ENCODE data around the gene IRF6.
"Not testable (repeated sequence)": the region's sequence is repeated elsewhere in the genome, so short reads cannot be mapped to it uniquely, and the experiment has no call there.

IRF6 gene

DNA sequence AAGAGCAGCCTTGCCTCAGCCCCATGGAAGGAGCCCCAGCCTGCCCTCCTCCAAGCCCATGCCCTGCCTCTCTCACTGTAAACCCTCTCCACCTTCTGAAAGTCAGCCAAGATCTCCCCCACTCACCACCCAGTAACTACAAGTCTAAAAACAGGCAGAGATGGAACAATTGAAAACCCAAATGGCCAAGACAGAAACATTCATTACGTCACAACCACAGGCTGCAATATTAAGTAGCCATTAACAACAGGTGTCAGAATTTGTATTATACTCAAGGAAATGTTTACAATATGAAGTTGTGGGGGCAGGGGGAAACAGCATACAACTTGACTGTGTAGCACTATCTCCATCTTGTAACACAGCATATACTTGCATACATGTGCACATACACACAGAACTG, 2.4 kb downstream of the IRF6 start:
- TF ChIP-seq, protein P1, sequence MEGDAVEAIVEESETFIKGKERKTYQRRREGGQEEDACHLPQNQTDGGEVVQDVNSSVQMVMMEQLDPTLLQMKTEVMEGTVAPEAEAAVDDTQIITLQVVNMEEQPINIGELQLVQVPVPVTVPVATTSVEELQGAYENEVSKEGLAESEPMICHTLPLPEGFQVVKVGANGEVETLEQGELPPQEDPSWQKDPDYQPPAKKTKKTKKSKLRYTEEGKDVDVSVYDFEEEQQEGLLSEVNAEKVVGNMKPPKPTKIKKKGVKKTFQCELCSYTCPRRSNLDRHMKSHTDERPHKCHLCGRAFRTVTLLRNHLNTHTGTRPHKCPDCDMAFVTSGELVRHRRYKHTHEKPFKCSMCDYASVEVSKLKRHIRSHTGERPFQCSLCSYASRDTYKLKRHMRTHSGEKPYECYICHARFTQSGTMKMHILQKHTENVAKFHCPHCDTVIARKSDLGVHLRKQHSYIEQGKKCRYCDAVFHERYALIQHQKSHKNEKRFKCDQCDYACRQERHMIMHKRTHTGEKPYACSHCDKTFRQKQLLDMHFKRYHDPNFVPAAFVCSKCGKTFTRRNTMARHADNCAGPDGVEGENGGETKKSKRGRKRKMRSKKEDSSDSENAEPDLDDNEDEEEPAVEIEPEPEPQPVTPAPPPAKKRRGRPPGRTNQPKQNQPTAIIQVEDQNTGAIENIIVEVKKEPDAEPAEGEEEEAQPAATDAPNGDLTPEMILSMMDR (IDR thresholded peaks at IDR 0.05; ENCODE audit: low read length, missing control alignments) = no peak
- no peak for DNase-seq (ENCODE audit: low read depth)

DNA sequence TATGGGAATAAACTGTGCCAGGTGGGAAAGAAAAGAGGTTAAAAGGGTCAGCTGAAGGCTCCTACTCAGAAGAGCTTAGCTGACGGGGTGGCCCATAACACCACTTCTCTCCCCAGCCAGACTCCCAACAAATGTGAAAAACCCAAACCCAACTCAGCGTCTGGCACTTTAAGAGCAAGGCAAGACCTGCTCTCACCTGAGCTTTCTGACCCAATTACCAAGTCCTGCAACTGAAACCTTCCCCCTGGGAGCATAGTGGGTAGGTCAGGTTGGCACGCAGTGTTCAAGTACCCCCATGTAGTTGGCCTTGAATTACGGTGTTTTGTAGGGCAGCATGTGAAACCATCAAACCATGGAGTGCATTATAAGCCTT, 3.2 kb downstream of the IRF6 start:
- DNase-seq (ENCODE audit: low read depth) = no peak
- TF ChIP-seq, protein P1 (IDR thresholded peaks at IDR 0.05; ENCODE audit: low read length, missing control alignments) = no peak
- H3K4me3 ChIP-seq (replicated peaks; ENCODE audit: low read depth, low read length) = no peak overlapping the region

More for the DNA sequence above, 2.4 kb downstream of the IRF6 start:
- no peak overlapping the region for H3K4me3 ChIP-seq (replicated peaks; ENCODE audit: low read depth, low read length)

DNA sequence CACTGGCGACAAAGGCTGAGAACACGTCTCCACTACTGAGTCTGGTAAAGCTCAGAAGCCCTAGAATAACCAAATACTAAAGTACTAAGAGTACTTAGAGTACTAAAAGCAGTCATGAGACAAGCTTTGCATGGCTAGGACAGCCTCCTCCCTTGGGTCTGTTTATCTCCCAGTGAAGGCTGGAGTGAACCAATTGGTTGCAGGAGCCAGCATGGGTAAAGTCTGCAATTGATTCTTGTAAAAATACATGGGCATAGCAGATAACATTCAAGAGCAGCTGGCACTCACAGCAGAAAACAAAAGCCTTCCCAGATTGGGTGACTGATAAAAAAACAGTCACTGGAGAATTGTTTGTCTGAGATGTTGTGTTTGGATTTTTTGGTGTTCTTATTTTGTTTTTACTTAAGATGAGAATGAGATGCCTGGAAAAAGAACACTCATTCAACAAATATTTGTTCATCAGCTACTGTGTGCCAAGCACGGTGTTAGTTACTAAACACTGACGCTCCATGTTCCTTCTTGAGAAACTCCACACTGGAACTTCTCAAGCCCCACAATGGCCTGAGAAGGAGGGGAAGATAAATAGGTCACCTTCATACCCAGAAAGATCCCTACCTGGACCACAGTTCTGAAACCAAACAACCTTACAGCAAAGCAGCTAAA, 3.7 kb downstream of the IRF6 start:
- no peak overlapping the region for H3K4me3 ChIP-seq (replicated peaks; ENCODE audit: low read depth, low read length)
- DNase-seq (ENCODE audit: low read depth) = peak; percentile 23
- TF ChIP-seq, protein P1 (IDR thresholded peaks at IDR 0.05; ENCODE audit: low read length, missing control alignments) = no peak

DNA sequence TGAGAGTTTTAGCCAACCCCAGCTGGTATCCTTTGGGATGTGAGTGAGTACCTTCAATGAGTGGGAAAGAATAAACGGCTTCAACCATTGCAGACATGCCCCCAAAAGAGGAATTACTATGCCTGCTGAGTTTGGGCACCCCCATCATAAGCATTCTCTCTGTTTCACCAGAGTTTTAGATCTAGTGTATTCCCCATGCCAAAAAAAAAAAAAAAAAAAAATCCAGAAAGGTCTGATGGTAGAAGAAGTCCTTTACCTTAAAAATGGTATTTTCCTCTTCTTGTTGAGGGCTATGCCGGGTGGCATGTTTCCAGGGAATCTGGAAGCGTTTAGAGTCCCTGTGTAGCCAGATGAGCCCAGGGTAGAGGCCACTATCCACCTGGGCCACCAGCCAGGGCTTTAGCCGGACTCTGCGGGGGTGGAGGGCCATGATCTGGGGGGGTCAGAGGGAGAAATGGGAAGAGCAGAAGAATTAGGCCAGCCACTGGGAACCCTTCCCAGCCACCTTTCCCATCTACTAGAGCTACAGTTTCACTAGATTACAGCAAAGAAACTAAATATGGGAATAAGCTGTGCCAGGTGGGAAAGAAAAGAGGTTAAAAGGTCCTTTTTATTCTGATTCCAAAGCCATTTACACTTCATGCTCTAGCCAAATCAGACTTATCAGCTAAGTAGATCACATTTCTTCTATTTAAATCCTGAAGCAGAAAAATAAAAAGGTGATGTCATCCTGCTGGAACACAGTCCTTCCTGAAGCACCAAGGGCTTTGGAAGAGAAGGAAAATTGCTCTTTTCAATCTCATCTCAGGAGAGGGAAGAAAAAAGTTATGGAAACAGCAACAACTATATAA, 4.7 kb downstream of the IRF6 start:
- H3K4me3 ChIP-seq (replicated peaks; ENCODE audit: low read depth, low read length) = no peak overlapping the region
- TF ChIP-seq, protein P1 (IDR thresholded peaks at IDR 0.05; ENCODE audit: low read length, missing control alignments) = no peak
- peak; percentile 27 for DNase-seq (ENCODE audit: low read depth)

DNA sequence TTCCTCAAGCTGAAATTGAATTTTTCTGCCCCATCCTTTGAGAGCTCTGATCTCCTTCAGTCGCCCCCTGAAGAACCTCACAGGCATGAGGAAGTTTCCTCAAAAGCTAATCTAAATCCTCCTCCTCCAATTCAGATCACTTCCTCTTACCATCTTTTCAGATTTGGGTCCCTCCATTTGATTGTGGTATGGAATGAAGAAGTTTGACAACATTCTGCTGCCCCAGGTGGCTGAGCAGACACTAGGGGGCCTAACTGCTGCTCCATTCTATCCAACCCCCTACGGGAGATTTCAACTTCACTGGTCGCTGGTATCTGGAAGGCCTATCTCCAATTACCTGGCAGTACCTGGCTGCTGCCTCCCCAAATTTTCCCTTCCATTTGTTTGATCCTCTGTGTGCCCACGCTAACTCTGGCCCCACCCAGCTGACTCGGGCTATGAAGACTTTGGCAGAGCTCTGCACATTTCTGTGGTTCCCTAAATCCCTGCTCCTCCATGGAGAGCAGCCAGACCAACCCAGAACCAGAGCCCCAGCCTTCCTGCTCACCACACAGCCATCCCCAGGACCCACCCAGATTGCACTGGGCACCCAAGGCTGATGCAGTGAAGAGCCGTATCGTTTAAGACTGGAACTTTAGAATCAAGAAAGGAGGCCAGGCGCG, 7.8 kb downstream of the IRF6 start:
- TF ChIP-seq, protein P1 (IDR thresholded peaks at IDR 0.05; ENCODE audit: low read length, missing control alignments) = peak; percentile 3
- no peak for DNase-seq (ENCODE audit: low read depth)
- no peak overlapping the region for H3K4me3 ChIP-seq (replicated peaks; ENCODE audit: low read depth, low read length)

DNA sequence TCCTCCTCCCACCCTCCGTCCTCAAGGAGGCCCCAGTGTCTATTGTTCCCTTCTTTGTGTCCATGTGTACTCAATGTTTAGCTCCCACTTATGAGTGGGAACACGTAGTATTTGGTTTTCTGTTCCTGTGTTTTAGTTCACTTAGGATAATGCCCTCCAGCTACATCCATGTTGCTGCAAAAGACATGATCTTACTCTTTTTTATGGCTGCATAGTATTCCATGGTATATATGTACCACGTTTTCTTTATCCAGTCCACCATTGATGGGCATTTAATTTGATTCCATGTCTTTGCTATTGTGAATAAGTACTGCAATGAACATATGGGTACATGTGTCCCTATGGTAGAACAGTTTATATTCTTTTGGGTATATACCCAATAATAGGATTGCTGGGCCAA, 12.2 kb downstream of the IRF6 start:
- DNase-seq (ENCODE audit: low read depth); H3K4me3 ChIP-seq (replicated peaks; ENCODE audit: low read depth, low read length): not testable (repeated sequence)

DNA sequence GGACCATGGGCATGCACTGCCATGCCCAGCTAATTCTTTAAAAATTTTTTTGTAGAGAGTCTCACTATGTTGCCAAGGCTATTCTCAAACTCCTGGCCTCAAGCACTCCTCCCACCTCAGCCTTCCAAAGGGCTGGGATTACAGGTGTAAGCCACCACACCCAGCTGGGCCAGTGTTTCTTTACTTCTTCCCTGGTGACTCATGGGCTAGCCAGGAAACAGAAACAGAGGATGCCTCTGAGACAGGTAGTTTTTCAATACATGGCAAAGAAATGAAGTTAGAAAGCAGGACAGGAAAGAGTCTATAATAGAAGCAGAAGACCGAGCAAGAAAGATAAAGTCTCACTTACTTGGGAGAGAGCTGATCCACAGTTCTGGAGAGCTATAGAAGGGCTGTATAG, 14.0 kb downstream of the IRF6 start:
- DNase-seq (ENCODE audit: low read depth) = no peak
- no peak overlapping the region for H3K4me3 ChIP-seq (replicated peaks; ENCODE audit: low read depth, low read length)
- TF ChIP-seq, protein P1 (IDR thresholded peaks at IDR 0.05; ENCODE audit: low read length, missing control alignments) = no peak
